K562 (cell line): ENCODE data around the gene RNF166. TPM values are rescaled to one million over a fixed set of nuclear protein-coding genes. Genes with fewer than 3 reads are reported as not detected.

ENCODE experiments used
- CEBPB ChIP-seq: fragments of 450-650 bp; IDR thresholded peaks from 2 replicates; pipeline ENCODE4 v1.6.1; 2016; ENCODE audit warnings: missing genetic modification characterization, missing compliant biosample characterization
- CHD4 ChIP-seq: fragments of 200-600 bp; sonication (generic); IDR thresholded peaks from 3 replicates; pipeline ENCODE4 v1.6.1; 2012; ENCODE audit warnings: low read depth, mild to moderate bottlenecking, mixed read lengths, low read length, inconsistent platforms; ENCODE audit not compliant: insufficient read depth, insufficient replicate concordance, poor library complexity, severe bottlenecking
- DACH1 ChIP-seq: fragments of 450-650 bp; IDR thresholded peaks from 2 replicates; pipeline ENCODE4 v1.6.1; 2018; ENCODE audit not compliant: partially characterized antibody
- EZH2 ChIP-seq: IDR thresholded peaks from 2 replicates; pipeline ENCODE4 v1.6.1; 2012; ENCODE audit warnings: low read depth, mild to moderate bottlenecking, inconsistent platforms, low read length, borderline replicate concordance
- FOSL1 ChIP-seq: fragments of 200-800 bp; sonication (Bioruptor generic); conservative IDR thresholded peaks from 2 replicates; pipeline ENCODE4 v1.6.1; 2016; ENCODE audit warnings: missing genetic modification characterization, missing compliant biosample characterization
- HLTF ChIP-seq: fragments of 450-650 bp; IDR thresholded peaks from 2 replicates; pipeline ENCODE4 v1.6.1; 2016
- HNRNPH1 ChIP-seq: fragments of 200-400 bp; formaldehyde crosslinking; optimal IDR thresholded peaks from 2 replicates; pipeline ENCODE3; 2017; ENCODE audit warnings: low read depth, mild to moderate bottlenecking, low read length, moderate library complexity
- MCM3 ChIP-seq: fragments of 450-650 bp; IDR thresholded peaks from 2 replicates; pipeline ENCODE4 v1.6.1; 2016
- PHB ChIP-seq: fragments of 250-450 bp; sonication (Bioruptor Pico); IDR thresholded peaks from 2 replicates; pipeline ENCODE4 v1.5.0; 2021
- PTBP1 ChIP-seq: fragments of 200-400 bp; formaldehyde crosslinking; IDR thresholded peaks from 2 replicates; pipeline ENCODE4 v1.6.1; 2017; ENCODE audit warnings: low read depth, low read length
- RCOR1 ChIP-seq, 2 experiments: IDR thresholded peaks; 2 replicates each; pipeline ENCODE4 v1.6.1; 2012; ENCODE audit warnings: low read depth in 2 of 2, low read length in 2 of 2, borderline replicate concordance in 1 of 2, improper control_type of control experiment in 1 of 2
- SMARCE1 ChIP-seq: fragments of 450-650 bp; IDR thresholded peaks from 2 replicates; pipeline ENCODE4 v1.7.1; 2016; ENCODE audit warnings: mild to moderate bottlenecking
- TCF7 ChIP-seq: sonication (generic); IDR thresholded peaks from 2 replicates; pipeline ENCODE4 v1.6.1; 2016; ENCODE audit warnings: antibody characterized with exemption, borderline replicate concordance
- ZNF778 ChIP-seq: fragments of 450-650 bp; formaldehyde crosslinking; IDR thresholded peaks from 2 replicates; pipeline ENCODE4 v1.4.0; 2020; ENCODE audit warnings: mild to moderate bottlenecking, moderate library complexity
- polyA plus RNA-seq, 8 experiments: library from polyadenylated mRNA; depleted of rRNA in 4 of 8; stranded (reverse) in 5 of 8; unstranded in 3 of 8; fragments of >200 nt; fragmentation: Nextera tagmentation in 2 of 8; fragmentation: Illumina TruSeq in 1 of 8; extraction: Ambion mirVana in 2 of 8; extraction: Trizol in 1 of 8; gene quantifications; 2 replicates each; pipeline versions ENCODE4 v1.2.1 to v1.2.3, GENCODE V29; 2011 to 2014; ENCODE audit warnings: inconsistent platforms in 1 of 8, missing spikeins in 1 of 8
- total RNA-seq, 7 experiments: library from RNA; depleted of rRNA in 6 of 7; stranded (reverse); fragments of >200 nt in 6 of 7; fragmentation: Illumina TruSeq in 2 of 7; extraction: Trizol in 2 of 7; gene quantifications; 2 replicates each; pipeline versions ENCODE4 v1.2.1 to v1.2.3, GENCODE V29; 2011 to 2021; ENCODE audit warnings: low replicate concordance in 1 of 7
- TF ChIP-seq, protein P1 (sequence below): sonication (generic); formaldehyde crosslinking; IDR thresholded peaks from 2 replicates; pipeline ENCODE4 v1.9.0; 2022; ENCODE audit warnings: mild to moderate bottlenecking, missing genetic modification reagents
- TF ChIP-seq, protein P2 (sequence below): IDR thresholded peaks from 2 replicates; pipeline ENCODE4 v1.6.1; 2012; ENCODE audit warnings: low read depth, low read length, improper control_type of control experiment, borderline replicate concordance
- TF ChIP-seq, protein P3 (sequence below): sonication (generic); formaldehyde crosslinking; IDR thresholded peaks from 2 replicates; pipeline ENCODE4 v1.9.0; 2022; ENCODE audit warnings: mild to moderate bottlenecking, missing genetic modification reagents

RNF166 gene
- total and polyA plus RNA-seq, 9 of the 15 experiments (the other 6 are each of a cell fraction or from before 2014, with no cell fraction given) = 0.56 to 60.3 (median 19.5) TPM

DNA sequence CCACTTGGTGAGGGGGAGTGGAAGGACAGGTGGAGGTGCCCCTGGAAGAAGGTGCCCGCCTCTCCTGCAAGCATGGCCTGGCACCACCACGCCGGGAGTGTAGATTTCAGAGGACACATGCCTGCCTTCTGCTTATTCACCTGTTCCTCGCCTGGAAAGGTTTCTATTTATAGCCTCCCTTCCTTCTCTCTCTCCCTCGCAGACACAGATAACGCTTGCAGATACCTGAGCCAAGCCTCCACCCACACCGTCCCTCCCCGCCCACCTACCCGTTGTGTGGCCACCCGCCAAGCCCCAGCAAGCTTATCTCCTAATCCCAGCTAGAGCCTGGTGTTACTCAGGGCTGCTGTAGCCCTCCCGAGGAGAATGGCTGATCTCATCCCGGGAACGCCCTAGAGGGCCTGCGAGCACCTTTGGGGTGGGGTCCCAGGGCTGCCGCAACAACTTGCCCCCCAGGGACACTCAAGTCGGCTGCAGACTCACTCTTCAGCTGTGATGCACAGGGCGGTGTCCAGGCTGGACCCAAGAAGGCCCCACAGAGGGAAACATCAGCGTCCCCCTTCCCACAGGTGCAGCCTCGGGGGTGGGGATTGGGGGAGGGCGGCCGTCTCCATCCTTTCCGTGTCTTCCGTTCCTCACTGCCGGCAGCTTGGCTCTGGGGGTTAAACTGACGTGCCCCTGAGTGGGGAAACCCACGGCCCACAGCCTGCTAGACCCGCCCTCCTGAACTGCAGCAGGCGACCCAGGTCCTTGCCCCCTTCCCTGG lies 18.0 kb downstream of the RNF166 start (continued):
- TF ChIP-seq ZNF778 (CRISPR knock-in tag) (no peak), PTBP1 (0 out of 2 replicates have a peak, but pooled peaks have one; percentile 3), TCF7 (peak; percentile 90; the same call in 1 of the 2 replicates), SMARCE1 (peak; percentile 97), FOSL1 (tag) (peak; percentile 67), RCOR1 (IDR thresholded peaks at IDR 0.05; ENCODE audit: borderline replicate concordance in 1 of 2, low read depth in 2 of 2, low read length in 2 of 2) (peak; percentile 69 to 95; a peak in 3 of 4 replicates), CHD4 (no peak), DACH1 (peak; percentile 63), EZH2 (no peak), CEBPB (tag) (no peak), PHB (no peak), HNRNPH1 (no peak), MCM3 (no peak), HLTF (0 out of 2 replicates have a peak, but pooled peaks have one; percentile 47)
- TF ChIP-seq, protein P1, sequence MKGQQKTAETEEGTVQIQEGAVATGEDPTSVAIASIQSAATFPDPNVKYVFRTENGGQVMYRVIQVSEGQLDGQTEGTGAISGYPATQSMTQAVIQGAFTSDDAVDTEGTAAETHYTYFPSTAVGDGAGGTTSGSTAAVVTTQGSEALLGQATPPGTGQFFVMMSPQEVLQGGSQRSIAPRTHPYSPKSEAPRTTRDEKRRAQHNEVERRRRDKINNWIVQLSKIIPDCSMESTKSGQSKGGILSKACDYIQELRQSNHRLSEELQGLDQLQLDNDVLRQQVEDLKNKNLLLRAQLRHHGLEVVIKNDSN (CRISPR knock-in tag) = 0 out of 2 replicates have a peak, but pooled peaks have one; percentile 14
- TF ChIP-seq, protein P2, sequence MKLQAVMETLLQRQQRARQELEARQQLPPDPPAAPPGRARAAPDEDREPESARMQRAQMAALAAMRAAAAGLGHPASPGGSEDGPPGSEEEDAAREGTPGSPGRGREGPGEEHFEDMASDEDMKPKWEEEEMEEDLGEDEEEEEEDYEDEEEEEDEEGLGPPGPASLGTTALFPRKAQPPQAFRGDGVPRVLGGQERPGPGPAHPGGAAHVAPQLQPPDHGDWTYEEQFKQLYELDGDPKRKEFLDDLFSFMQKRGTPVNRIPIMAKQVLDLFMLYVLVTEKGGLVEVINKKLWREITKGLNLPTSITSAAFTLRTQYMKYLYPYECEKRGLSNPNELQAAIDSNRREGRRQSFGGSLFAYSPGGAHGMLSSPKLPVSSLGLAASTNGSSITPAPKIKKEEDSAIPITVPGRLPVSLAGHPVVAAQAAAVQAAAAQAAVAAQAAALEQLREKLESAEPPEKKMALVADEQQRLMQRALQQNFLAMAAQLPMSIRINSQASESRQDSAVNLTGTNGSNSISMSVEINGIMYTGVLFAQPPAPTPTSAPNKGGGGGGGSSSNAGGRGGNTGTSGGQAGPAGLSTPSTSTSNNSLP = no peak
- TF ChIP-seq, protein P3, sequence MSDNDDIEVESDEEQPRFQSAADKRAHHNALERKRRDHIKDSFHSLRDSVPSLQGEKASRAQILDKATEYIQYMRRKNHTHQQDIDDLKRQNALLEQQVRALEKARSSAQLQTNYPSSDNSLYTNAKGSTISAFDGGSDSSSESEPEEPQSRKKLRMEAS = peak; percentile 40; the same call in 1 of the 2 replicates
